MCF 10A (cell line): ENCODE data around the gene ARID5A. TPM values are rescaled to one million over a fixed set of nuclear protein-coding genes. Genes with fewer than 3 reads are reported as not detected.

Source experiments
- BruUV-seq: library from RNA; stranded (reverse); fragments of 400-500 nt; replicated peaks from 2 replicates; lab custom pipeline; 2021; lab: Mats Ljungman, UMichigan
- CTCF ChIA-PET: fragments of 300-600 bp; sonication (Branson Sonifier 250); formaldehyde crosslinking; extraction: SDS; loops from one replicate; lab custom pipeline; 2021; ENCODE audit warnings: antibody characterized with exemption, inconsistent platforms; lab: Yijun Ruan, JAX
- POLR2A ChIA-PET: fragments of 300-600, 350-650 bp; sonication (Branson Sonifier 250); formaldehyde crosslinking; extraction: SDS; loops from one replicate; lab custom pipeline; 2020; ENCODE audit warnings: antibody characterized with exemption, inconsistent platforms; lab: Yijun Ruan, JAX
- DNase-seq: peaks from one replicate; pipeline ENCODE4 v3.0.0-alpha.2; 2018; ENCODE audit not compliant: unreplicated experiment
- H3K27ac Mint-ChIP-seq: one replicate; pipeline ENCODE4 v1.8.0; 2022; ENCODE audit warnings: mild to moderate bottlenecking, low read depth, mixed read lengths; ENCODE audit not compliant: unreplicated experiment
- H3K27me3 Mint-ChIP-seq: one replicate; pipeline ENCODE4 v1.8.0; 2022; ENCODE audit warnings: mixed read lengths; ENCODE audit not compliant: insufficient read depth, unreplicated experiment
- H3K36me3 Mint-ChIP-seq: one replicate; pipeline ENCODE4 v1.8.0; 2022; ENCODE audit warnings: mild to moderate bottlenecking, moderate library complexity, mixed read lengths; ENCODE audit not compliant: insufficient read depth, unreplicated experiment
- H3K4me1 Mint-ChIP-seq: one replicate; pipeline ENCODE4 v1.8.0; 2022; ENCODE audit warnings: mixed read lengths; ENCODE audit not compliant: insufficient read depth, unreplicated experiment
- H3K4me3 Mint-ChIP-seq: one replicate; pipeline ENCODE4 v1.8.0; 2022; ENCODE audit warnings: mild to moderate bottlenecking, moderate library complexity, mixed read lengths; ENCODE audit not compliant: unreplicated experiment
- H3K9me3 Mint-ChIP-seq: one replicate; pipeline ENCODE4 v1.8.0; 2022; ENCODE audit warnings: mixed read lengths; ENCODE audit not compliant: unreplicated experiment
- CTCF ChIP-seq: fragments of 200-600 bp; IDR thresholded peaks from one replicate; pipeline ENCODE4 v1.8.0; 2022; ENCODE audit warnings: antibody characterized with exemption, mild to moderate bottlenecking; ENCODE audit not compliant: unreplicated experiment
- intact Hi-C: fragments of 100-400 bp; cut with micrococcal nuclease; formaldehyde crosslinking; loops from 2 replicates; pipeline ENCODE4 v1.14.1; 2022
- total RNA-seq: library from RNA; stranded (reverse); gene quantifications from 2 replicates; pipeline ENCODE4 v1.2.3, GENCODE V29; 2022

Gene ARID5A
- total RNA-seq, 1 experiment from 2014 or later: 3.4 TPM

DNA sequence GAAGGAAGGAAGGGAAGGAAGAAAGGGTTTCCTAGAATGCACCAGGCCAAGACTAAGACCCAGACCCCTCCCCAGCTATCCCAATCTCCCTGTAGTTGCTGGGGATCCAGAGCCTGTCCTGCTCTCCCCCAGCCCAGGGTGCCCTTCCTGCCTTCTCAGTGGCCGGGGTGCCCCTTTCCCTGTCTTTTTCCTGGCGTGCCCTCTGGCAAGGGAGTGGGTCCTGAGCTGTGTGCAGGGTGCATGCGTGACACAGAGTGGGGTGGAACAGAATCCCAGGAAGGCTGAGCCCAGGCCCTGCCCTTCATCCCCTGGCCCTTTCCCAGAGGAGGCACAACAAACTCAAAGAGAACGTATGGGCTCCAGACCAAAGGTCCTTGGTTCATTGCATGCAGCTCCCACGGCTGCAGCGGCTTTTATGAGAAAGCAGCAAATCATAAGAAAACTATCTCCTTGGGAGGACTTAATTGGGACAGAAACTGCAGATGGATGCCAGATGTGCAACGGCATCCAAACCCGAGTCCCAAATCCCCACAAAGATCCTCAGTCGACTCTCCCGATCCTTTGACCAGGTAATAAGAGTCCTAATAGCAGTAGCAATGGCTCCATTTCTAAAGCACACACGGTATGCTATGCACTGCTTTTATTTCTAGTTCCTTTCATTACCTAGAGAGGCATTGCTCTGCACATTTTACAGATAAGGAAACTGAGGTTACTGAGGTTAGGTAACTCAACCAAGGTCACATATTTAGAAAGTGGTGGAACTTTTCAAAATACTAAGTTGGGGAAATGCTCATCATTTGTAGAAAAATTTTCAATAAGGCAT, 12.7 kb upstream of the ARID5A start:
- CTCF ChIA-PET: interaction anchor here (0.6 to 1.6 kb wide), 4 partner anchors 13 to 384 kb away, joined by 3 to 4 read pairs (median 4); no protein-coding TSS in a partner anchor

GRCh38 chr2:96524482-96525210, 11.9 kb upstream of the ARID5A start:
- Mint-ChIP-seq H3K4me3 (no peak overlapping the region), H3K36me3 (no peaks in the 10 kb centered on the region), H3K27me3 (peaks cover 8% of the 10 kb centered on the region), H3K9me3 (no peaks in the 10 kb centered on the region), H3K27ac (no peak overlapping the region), H3K4me1 (no peaks in the 10 kb centered on the region)
- no TSS peak for BruUV-seq
- ChIA-PET POLR2A (no interaction called here), CTCF (interaction anchor here (1.1 to 1.5 kb wide), 2 partner anchors 15 to 30 kb away, joined by 4 to 6 read pairs; no protein-coding TSS in a partner anchor)
- intact Hi-C loops: no loop called here
- no peak for DNase-seq
- no peak for TF ChIP-seq CTCF

More for the DNA sequence above, 12.7 kb upstream of the ARID5A start:
- H3K4me3 Mint-ChIP-seq: no peak overlapping the region
- H3K27ac Mint-ChIP-seq: no peak overlapping the region
- H3K9me3 Mint-ChIP-seq: no peaks in the 10 kb centered on the region
- TF ChIP-seq CTCF: no peak
- no TSS peak for BruUV-seq
- intact Hi-C loops: no loop called here
- POLR2A ChIA-PET: no interaction called here
- no peaks in the 10 kb centered on the region for H3K36me3 Mint-ChIP-seq
- no peak for DNase-seq
- H3K27me3 Mint-ChIP-seq: no peaks in the 10 kb centered on the region
- H3K4me1 Mint-ChIP-seq: no peaks in the 10 kb centered on the region

DNA sequence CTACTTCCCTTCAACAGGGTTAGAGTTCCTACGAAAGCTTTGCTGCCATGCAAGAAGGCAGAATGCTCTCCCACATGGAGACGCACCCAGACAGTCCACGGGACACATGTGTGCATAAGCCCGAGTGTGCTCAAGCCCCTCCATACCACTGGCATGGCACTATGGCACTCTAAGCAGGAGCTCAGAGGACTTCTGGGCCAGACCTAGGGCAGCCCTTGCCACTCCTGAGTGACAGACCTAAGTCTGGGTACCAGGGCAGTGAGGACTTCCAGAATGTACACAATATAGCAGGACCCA, 11.4 kb upstream of the ARID5A start:
- BruUV-seq: no TSS peak
- H3K27me3 Mint-ChIP-seq: peaks cover 13% of the 10 kb centered on the region
- H3K36me3 Mint-ChIP-seq: no peaks in the 10 kb centered on the region
- POLR2A ChIA-PET: interaction anchor here (0.5 kb wide), 1 partner anchor 30 kb away, joined by 4 read pairs; no protein-coding TSS in a partner anchor
- CTCF ChIA-PET: interaction anchor here (1.1 to 1.5 kb wide), 3 partner anchors 16 to 29 kb away, joined by 3 to 6 read pairs (median 4); no protein-coding TSS in a partner anchor
- H3K9me3 Mint-ChIP-seq: no peaks in the 10 kb centered on the region
- no peak overlapping the region for H3K27ac Mint-ChIP-seq
- H3K4me1 Mint-ChIP-seq: no peaks in the 10 kb centered on the region
- H3K4me3 Mint-ChIP-seq: no peak overlapping the region
- intact Hi-C loops: no loop called here
- no peak for DNase-seq
- no peak for TF ChIP-seq CTCF

DNA sequence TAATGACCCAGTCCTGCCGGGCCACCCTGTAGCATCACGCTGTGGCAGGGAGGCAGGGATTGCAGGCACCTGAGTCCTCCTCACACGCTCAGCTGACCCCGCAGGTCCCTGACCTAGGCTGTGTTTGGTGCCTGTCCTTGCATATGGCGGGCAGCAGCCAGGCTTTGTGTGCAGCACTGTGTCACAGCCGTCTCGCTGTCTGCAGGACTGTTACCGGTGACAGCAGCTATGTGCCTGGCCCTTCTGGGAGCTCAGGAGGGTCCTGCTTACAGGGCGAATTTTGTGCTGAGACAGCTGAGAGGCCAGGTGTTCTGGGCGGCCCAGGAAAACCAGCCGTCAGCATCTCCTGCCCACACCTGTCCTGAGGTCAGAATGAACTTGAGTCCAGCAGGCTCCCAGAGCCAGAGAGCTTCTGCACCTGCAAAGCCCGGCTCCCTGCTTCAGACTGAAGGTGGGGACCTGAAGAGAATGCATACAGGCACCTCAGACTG, 10.4 kb upstream of the ARID5A start:
- Mint-ChIP-seq H3K27ac (no peak overlapping the region), H3K4me3 (no peak overlapping the region), H3K4me1 (no peaks in the 10 kb centered on the region), H3K27me3 (peaks cover 15% of the 10 kb centered on the region), H3K9me3 (no peaks in the 10 kb centered on the region), H3K36me3 (no peaks in the 10 kb centered on the region)
- TF ChIP-seq CTCF: no peak
- DNase-seq: no peak
- CTCF ChIA-PET: interaction anchor here (0.6 to 1.5 kb wide), 5 partner anchors 17 to 1136 kb away, joined by 3 to 6 read pairs (median 3); no protein-coding TSS in a partner anchor
- intact Hi-C loops: no loop called here
- POLR2A ChIA-PET: no interaction called here
- BruUV-seq: no TSS peak
